Loucy (cell line): Measurements from ENCODE around the gene TBC1D8.

ENCODE experiments used
- H2AFZ ChIP-seq: fragments of 200-600 bp; sonication (generic); 2 replicates; pipeline ENCODE4 v1.6.0; 2016; ENCODE audit warnings: antibody characterized with exemption, mild to moderate bottlenecking, low read length, moderate library complexity
- H3F3A ChIP-seq: fragments of 200-600 bp; 2 replicates; pipeline ENCODE4 v1.6.0; 2016; ENCODE audit warnings: antibody characterized with exemption, low read depth, mild to moderate bottlenecking
- H3K27me3 ChIP-seq: fragments of 200-600 bp; sonication (generic); 2 replicates; pipeline ENCODE4 v1.6.1; 2014; ENCODE audit warnings: low read length, mild to moderate bottlenecking; ENCODE audit not compliant: insufficient read depth, poor library complexity, severe bottlenecking
- H3K36me3 ChIP-seq: fragments of 200-600 bp; sonication (generic); 2 replicates; pipeline ENCODE4 v1.6.1; 2016; ENCODE audit warnings: low read length; ENCODE audit not compliant: insufficient read depth
- H3K4me1 ChIP-seq: fragments of 200-600 bp; sonication (generic); 2 replicates; pipeline ENCODE4 v1.5.1; 2014; ENCODE audit warnings: low read length, mild to moderate bottlenecking; ENCODE audit not compliant: insufficient read depth, poor library complexity, severe bottlenecking
- H3K4me2 ChIP-seq: fragments of 200-600 bp; sonication (generic); 2 replicates; pipeline ENCODE4 v1.6.0; 2014; ENCODE audit warnings: antibody characterized with exemption, low read length, low read depth, mild to moderate bottlenecking; ENCODE audit not compliant: poor library complexity, severe bottlenecking
- H3K4me3 ChIP-seq: fragments of 200-600 bp; sonication (generic); 2 replicates; pipeline ENCODE4 v1.5.1; 2014; ENCODE audit warnings: low read length, mild to moderate bottlenecking, mixed read lengths; ENCODE audit not compliant: poor library complexity, severe bottlenecking
- H3K79me2 ChIP-seq: fragments of 200-600 bp; sonication (generic); 2 replicates; pipeline ENCODE4 v1.6.1; 2014; ENCODE audit warnings: low read length; ENCODE audit not compliant: insufficient read depth
- H3K9ac ChIP-seq: fragments of 200-600 bp; sonication (generic); 2 replicates; pipeline ENCODE4 v1.6.0; 2014; ENCODE audit warnings: mild to moderate bottlenecking, low read depth, low read length, moderate library complexity; ENCODE audit not compliant: poor library complexity, severe bottlenecking
- H3K9me2 ChIP-seq: fragments of 200-600 bp; sonication (generic); replicated peaks from 2 replicates; pipeline ENCODE4 v1.6.1; 2016; ENCODE audit warnings: low read depth, low read length, mixed read lengths
- H3K9me3 ChIP-seq: fragments of 200-600 bp; sonication (generic); 2 replicates; pipeline ENCODE4 v1.6.1; 2014; ENCODE audit warnings: mild to moderate bottlenecking, antibody characterized with exemption, low read length, low read depth; ENCODE audit not compliant: insufficient read depth
- H4K20me1 ChIP-seq: fragments of 200-600 bp; sonication (generic); 2 replicates; pipeline ENCODE4 v1.6.0; 2014; ENCODE audit warnings: antibody characterized with exemption, low read length, mild to moderate bottlenecking; ENCODE audit not compliant: insufficient read depth, poor library complexity, severe bottlenecking
- CTCF ChIP-seq: fragments of 200-600 bp; sonication (generic); conservative IDR thresholded peaks from 2 replicates; pipeline ENCODE4 v1.5.1; 2014; ENCODE audit warnings: mild to moderate bottlenecking, antibody characterized with exemption, low read length
- EZH2phosphoT487 ChIP-seq: fragments of 200-600 bp; IDR thresholded peaks from 2 replicates; pipeline ENCODE4 v1.6.1; 2018; ENCODE audit warnings: antibody characterized with exemption, mild to moderate bottlenecking, moderate library complexity, borderline replicate concordance

TBC1D8 gene

DNA sequence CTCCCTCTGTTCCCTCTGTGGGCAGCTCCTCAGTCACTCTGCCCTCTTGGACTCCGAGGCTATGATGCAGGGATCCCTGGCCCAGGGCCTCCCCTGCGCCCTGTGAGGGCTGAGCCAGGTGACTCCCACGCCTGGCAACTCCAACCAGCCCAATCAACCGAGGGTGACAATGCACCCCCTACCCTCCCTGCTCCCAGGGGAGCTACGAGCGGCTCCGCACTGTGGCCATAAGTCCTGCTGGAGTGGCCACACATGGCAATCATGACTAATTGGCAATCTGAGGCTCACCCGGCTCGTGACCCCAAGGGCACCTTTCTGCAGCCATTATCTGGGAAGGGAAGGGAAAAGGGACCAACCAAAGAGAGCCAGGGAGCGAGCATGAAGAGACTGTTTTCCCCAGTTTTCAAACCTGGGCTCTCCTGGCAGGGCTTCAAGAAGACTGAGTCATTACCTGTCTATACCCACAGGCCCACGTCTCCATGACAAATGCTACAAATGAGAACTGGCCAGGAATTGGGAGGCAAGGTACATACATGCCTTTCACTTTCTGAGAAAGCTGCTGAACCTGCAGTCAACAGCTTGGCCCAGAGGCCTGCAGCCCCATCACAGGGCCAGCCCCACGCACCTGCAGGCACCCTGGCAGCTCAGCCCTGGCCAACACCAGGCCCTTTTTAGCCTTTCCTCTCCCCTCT is 104.0 kb downstream of the TBC1D8 start:
- no peak for TF ChIP-seq CTCF
- no peak for TF ChIP-seq EZH2phosphoT487
- H3K4me3 ChIP-seq: no peak overlapping the region
- H3K79me2 ChIP-seq: no peaks in the 10 kb centered on the region
- no peaks in the 10 kb centered on the region for H3K9me2 ChIP-seq
- no peak overlapping the region for H3K9ac ChIP-seq
- H3K27me3 ChIP-seq: no peaks in the 10 kb centered on the region
- H3K4me2 ChIP-seq: no peak overlapping the region
- H3K36me3 ChIP-seq: no peaks in the 10 kb centered on the region
- no peaks in the 10 kb centered on the region for H3K4me1 ChIP-seq
- no peaks in the 10 kb centered on the region for H3F3A ChIP-seq
- no peaks in the 10 kb centered on the region for H4K20me1 ChIP-seq
- H3K9me3 ChIP-seq: no peaks in the 10 kb centered on the region
- no peak overlapping the region for H2AFZ ChIP-seq

DNA sequence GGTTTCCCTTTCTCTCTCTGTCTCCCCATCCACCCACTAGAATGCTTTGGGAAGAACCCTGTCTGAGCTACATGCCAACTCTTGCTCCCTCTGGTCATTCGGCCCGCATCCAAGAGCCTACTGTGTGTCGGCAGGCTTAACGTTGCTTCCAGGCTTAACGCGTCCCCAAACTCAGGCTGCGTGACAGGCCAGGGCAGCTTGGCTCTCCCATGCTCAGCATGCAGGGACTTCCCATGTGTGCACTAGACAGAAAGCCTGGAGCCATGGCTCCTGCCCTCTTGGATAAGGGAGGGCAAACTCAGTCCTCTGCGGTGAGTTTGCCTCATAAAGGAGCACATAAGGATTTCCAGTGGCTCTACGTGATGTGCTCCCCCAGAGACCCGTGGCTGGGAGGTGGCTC is 105.9 kb downstream of the TBC1D8 start:
- H3K4me2 ChIP-seq: no peak overlapping the region
- H3F3A ChIP-seq: no peaks in the 10 kb centered on the region
- H3K9me3 ChIP-seq: no peaks in the 10 kb centered on the region
- H3K79me2 ChIP-seq: no peaks in the 10 kb centered on the region
- no peaks in the 10 kb centered on the region for H3K36me3 ChIP-seq
- TF ChIP-seq CTCF (no peak), EZH2phosphoT487 (no peak)
- no peaks in the 10 kb centered on the region for H3K9me2 ChIP-seq
- no peak overlapping the region for H2AFZ ChIP-seq
- H4K20me1 ChIP-seq: no peaks in the 10 kb centered on the region
- no peak overlapping the region for H3K4me3 ChIP-seq
- no peaks in the 10 kb centered on the region for H3K4me1 ChIP-seq
- H3K27me3 ChIP-seq: no peaks in the 10 kb centered on the region
- no peak overlapping the region for H3K9ac ChIP-seq

GRCh38 chr2:101041413-101041812 is 109.8 kb downstream of the TBC1D8 start:
- Histone ChIP-seq H3K9me2 (no peaks in the 10 kb centered on the region), H3K9ac (no peak overlapping the region), H3K27me3 (no peaks in the 10 kb centered on the region), H3K4me1 (no peaks in the 10 kb centered on the region), H2AFZ (no peak overlapping the region), H3K9me3 (no peaks in the 10 kb centered on the region), H3K4me2 (no peak overlapping the region), H3K4me3 (no peak overlapping the region), H3K79me2 (no peaks in the 10 kb centered on the region), H4K20me1 (no peaks in the 10 kb centered on the region), H3F3A (no peaks in the 10 kb centered on the region), H3K36me3 (no peaks in the 10 kb centered on the region)
- TF ChIP-seq CTCF (no peak), EZH2phosphoT487 (no peak)
